OCI-LY1 (cell line): ENCODE data around the gene AFDN.

Source experiments
- H2AFZ ChIP-seq: fragments of 200-600 bp; sonication (generic), shearing (Covaris generic); 2 replicates; pipeline ENCODE4 v1.6.0; 2014; ENCODE audit warnings: antibody characterized with exemption, mild to moderate bottlenecking, low read length
- H3F3A ChIP-seq: fragments of 200-600 bp; sonication (generic), shearing (Covaris generic); 2 replicates; pipeline ENCODE4 v1.6.0; 2014; ENCODE audit warnings: mild to moderate bottlenecking, antibody characterized with exemption, low read length, moderate library complexity; ENCODE audit not compliant: insufficient read depth
- H3K27ac ChIP-seq: fragments of 200-600 bp; sonication (generic); 2 replicates; pipeline ENCODE4 v1.5.1; 2014; ENCODE audit warnings: low read length, mixed run types, mild to moderate bottlenecking, low read depth; ENCODE audit not compliant: poor library complexity, severe bottlenecking
- H3K27me3 ChIP-seq: fragments of 200-600 bp; sonication (generic); 2 replicates; pipeline ENCODE4 v1.6.0; 2014; ENCODE audit warnings: antibody characterized with exemption, mild to moderate bottlenecking, low read length, moderate library complexity; ENCODE audit not compliant: insufficient read depth
- H3K36me3 ChIP-seq: fragments of 200-600 bp; sonication (generic); 2 replicates; pipeline ENCODE4 v1.6.1; 2014; ENCODE audit warnings: mild to moderate bottlenecking, antibody characterized with exemption, low read length, moderate library complexity, mixed read lengths; ENCODE audit not compliant: insufficient read depth
- H3K4me1 ChIP-seq: fragments of 200-600 bp; sonication (generic); 2 replicates; pipeline ENCODE4 v1.5.1; 2014; ENCODE audit warnings: mild to moderate bottlenecking, low read length, moderate library complexity; ENCODE audit not compliant: insufficient read depth, severe bottlenecking
- H3K4me2 ChIP-seq: fragments of 200-600 bp; sonication (generic), shearing (Covaris generic); 2 replicates; pipeline ENCODE4 v1.6.1; 2014; ENCODE audit warnings: low read length
- H3K4me3 ChIP-seq: fragments of 200-600 bp; sonication (generic); 2 replicates; pipeline ENCODE4 v1.5.1; 2014; ENCODE audit warnings: low read length, low read depth, mild to moderate bottlenecking, mixed read lengths; ENCODE audit not compliant: poor library complexity, severe bottlenecking
- H3K79me2 ChIP-seq: fragments of 200-600 bp; shearing (Covaris generic); 2 replicates; pipeline ENCODE4 v1.6.1; 2016; ENCODE audit warnings: mixed run types, low read length, mixed read lengths; ENCODE audit not compliant: insufficient read depth
- H3K9ac ChIP-seq: fragments of 200-600 bp; sonication (generic), shearing (Covaris generic); 2 replicates; pipeline ENCODE4 v1.6.1; 2014; ENCODE audit warnings: mild to moderate bottlenecking, low read length, mixed read lengths
- H3K9me2 ChIP-seq: fragments of 200-600 bp; sonication (generic), shearing (Covaris generic); 2 replicates; pipeline ENCODE4 v1.6.1; 2014; ENCODE audit warnings: low read depth, mild to moderate bottlenecking, low read length, mixed read lengths
- H3K9me3 ChIP-seq: fragments of 200-600 bp; shearing (Covaris generic); 2 replicates; pipeline ENCODE4 v1.6.1; 2014; ENCODE audit warnings: low read length, mixed read lengths
- H4K20me1 ChIP-seq: fragments of 200-600 bp; sonication (generic), shearing (Covaris generic); 2 replicates; pipeline ENCODE4 v1.6.0; 2016; ENCODE audit warnings: mild to moderate bottlenecking, low read length; ENCODE audit not compliant: insufficient read depth
- CTCF ChIP-seq: fragments of 200-600 bp; sonication (generic), shearing (Covaris generic); IDR thresholded peaks from 2 replicates; pipeline ENCODE4 v1.5.1; 2017; ENCODE audit warnings: mild to moderate bottlenecking, antibody characterized with exemption, low read length, moderate library complexity, mixed read lengths
- EZH2 ChIP-seq: fragments of 200-600 bp; sonication (generic), shearing (Covaris generic); IDR thresholded peaks from 2 replicates; pipeline ENCODE4 v1.8.0; 2017; ENCODE audit warnings: borderline replicate concordance, mixed run types, mild to moderate bottlenecking, antibody characterized with exemption, low read length, moderate library complexity, mixed read lengths

AFDN gene

GRCh38 chr6:167829513-167829912 is 2.8 kb downstream of the AFDN start:
- Histone ChIP-seq H3K4me2 (no peak overlapping the region), H3K79me2 (no peaks in the 10 kb centered on the region)
- TF ChIP-seq CTCF (no peak), EZH2 (no peak)

GRCh38 chr6:167831281-167831828 is 4.6 kb downstream of the AFDN start:
- H3F3A ChIP-seq = no peaks in the 10 kb centered on the region
- H3K9ac ChIP-seq = no peak overlapping the region
- H3K4me3 ChIP-seq = no peak overlapping the region
- no peak overlapping the region for H2AFZ ChIP-seq
- no peak overlapping the region for H3K27ac ChIP-seq
- H4K20me1 ChIP-seq = no peaks in the 10 kb centered on the region
- TF ChIP-seq CTCF = no peak
- TF ChIP-seq EZH2 = no peak
- no peaks in the 10 kb centered on the region for H3K79me2 ChIP-seq
- peaks cover 8% of the 10 kb centered on the region for H3K4me1 ChIP-seq
- H3K36me3 ChIP-seq = no peaks in the 10 kb centered on the region
- H3K27me3 ChIP-seq = no peaks in the 10 kb centered on the region
- no peaks in the 10 kb centered on the region for H3K9me3 ChIP-seq
- no peaks in the 10 kb centered on the region for H3K9me2 ChIP-seq
- H3K4me2 ChIP-seq = no peak overlapping the region

More at GRCh38 chr6:167829513-167829912, 2.8 kb downstream of the AFDN start:
- Histone ChIP-seq H2AFZ (no peak overlapping the region), H3K9me2 (no peaks in the 10 kb centered on the region), H4K20me1 (no peaks in the 10 kb centered on the region), H3K4me3 (no peak overlapping the region), H3K9ac (no peak overlapping the region), H3K4me1 (peaks cover 19% of the 10 kb centered on the region), H3K36me3 (no peaks in the 10 kb centered on the region), H3K27me3 (no peaks in the 10 kb centered on the region; the same call in 1 of the 2 replicates), H3F3A (no peaks in the 10 kb centered on the region), H3K9me3 (no peaks in the 10 kb centered on the region), H3K27ac (no peak overlapping the region)

GRCh38 chr6:167832497-167833395 is 6.0 kb downstream of the AFDN start:
- no peak overlapping the region for H3K4me2 ChIP-seq
- no peaks in the 10 kb centered on the region for H3F3A ChIP-seq
- H4K20me1 ChIP-seq = no peaks in the 10 kb centered on the region
- H3K36me3 ChIP-seq = no peaks in the 10 kb centered on the region
- H3K9ac ChIP-seq = no peak overlapping the region
- peaks cover 7% of the 10 kb centered on the region for H3K4me1 ChIP-seq
- no peaks in the 10 kb centered on the region for H3K27me3 ChIP-seq
- H3K9me3 ChIP-seq = no peaks in the 10 kb centered on the region
- H3K27ac ChIP-seq = no peak overlapping the region
- H2AFZ ChIP-seq = no peak overlapping the region
- H3K79me2 ChIP-seq = no peaks in the 10 kb centered on the region
- H3K9me2 ChIP-seq = no peaks in the 10 kb centered on the region
- TF ChIP-seq CTCF (no peak), EZH2 (no peak)
- H3K4me3 ChIP-seq = no peak overlapping the region
